ENCODE results near the gene ZCCHC4.
"Not testable (repeated sequence)": the region's sequence is repeated elsewhere in the genome, so short reads cannot be mapped to it uniquely, and the experiment has no call there.

The ZCCHC4 gene

DNA sequence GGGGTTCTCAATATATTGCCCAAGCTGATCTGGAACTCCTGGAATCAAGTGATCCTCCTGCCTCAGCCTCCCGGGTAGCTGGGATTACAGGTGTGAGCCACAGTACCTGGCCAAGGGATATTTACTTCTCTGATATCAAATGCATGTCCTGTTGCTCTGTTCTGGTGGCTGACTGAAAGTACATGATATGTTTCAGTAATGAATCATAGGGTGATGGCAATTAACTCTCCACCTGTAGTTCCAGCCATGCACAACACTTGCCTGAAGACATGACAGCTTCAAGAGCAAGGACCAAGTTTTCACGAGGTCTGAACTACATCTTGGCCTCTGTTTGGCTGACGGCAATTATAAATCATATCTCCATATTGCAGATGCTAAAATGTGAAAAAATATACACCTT is 9.1 kb downstream of the ZCCHC4 start:
- DNase-seq (ENCODE audit: low spot score): no peak

DNA sequence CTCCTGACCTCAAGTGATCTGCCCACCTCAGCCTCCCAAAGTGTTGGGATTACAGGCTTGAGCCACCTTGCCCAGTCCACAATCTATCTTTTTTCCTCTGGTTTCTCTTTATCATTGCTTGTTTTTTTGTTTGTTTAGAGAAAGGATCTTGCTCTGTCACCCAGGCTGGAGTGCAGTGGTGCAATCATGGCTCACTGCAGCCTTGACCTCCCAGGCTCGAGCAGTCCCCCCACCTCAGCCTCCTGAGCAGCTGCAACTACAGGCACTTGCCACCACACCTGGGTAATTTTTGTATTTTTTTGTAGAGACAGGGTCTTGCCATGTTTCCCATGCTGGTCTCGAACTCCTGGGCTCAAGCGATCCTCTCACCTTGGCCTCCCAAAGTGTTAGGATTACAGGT is 15.9 kb downstream of the ZCCHC4 start:
- DNase-seq (ENCODE audit: low spot score): not testable (repeated sequence)

DNA sequence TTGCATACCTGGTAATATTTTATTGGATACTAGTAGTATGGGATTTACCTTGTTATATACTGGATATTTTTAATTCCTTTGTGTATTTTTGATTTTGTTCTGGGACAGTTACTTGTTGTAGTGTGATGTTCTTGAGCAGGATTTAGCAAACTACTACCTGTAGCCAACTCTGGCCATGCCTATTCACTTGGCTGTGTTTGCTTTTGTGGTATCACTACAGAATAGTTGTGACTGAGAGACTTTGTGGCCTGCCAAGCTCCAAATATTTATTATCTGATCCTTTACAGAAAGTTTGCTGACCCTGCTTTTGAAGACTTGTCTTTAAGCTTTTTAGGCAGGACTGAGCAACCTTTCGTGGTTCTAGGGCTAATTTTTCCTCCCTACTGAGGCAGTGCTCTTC is 17.8 kb downstream of the ZCCHC4 start:
- DNase-seq (ENCODE audit: low spot score): no peak

DNA sequence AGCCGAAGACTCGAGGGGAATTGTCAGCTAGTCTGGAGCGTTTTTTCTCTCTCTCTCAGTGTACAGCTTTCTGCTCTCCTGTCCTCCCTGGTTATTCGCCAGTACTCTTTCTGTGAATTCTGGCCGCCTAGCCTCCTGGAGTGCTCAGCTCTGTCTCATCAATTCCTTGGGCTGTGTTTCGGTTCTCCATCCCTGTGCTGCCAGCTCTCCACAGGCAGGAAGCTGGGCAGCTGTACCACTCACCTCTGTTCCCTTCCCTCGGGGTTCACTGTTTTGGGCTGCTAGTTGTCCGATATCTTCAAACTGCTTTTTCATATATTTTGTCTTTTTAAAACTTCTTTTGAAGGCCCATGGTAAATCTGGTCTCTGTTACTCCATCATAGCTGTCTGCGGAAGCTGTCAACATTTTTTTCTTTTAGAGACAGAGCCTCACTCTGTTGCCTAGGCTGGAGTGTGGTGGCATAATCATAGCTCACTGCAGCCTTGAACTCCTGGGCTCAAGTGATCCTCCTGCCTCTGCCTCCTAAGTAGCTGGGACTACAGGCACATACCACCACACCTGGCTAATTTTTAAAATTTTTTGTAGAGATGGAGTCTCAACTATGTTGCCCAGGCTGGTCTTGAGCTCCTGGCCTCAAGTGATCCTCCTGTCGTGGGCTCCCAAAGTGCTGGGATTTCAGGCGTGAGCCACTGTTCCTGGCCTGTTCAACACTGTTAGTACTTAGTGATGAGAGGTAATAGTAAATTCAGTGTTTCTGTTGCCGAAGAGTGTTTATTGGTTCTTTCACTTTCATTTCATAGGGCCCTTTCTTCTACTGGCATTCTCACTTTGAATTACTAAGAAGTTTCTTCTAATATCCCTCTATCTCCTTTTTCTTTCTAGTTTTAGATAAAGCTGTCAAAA is 18.6 kb downstream of the ZCCHC4 start:
- no peak for DNase-seq (ENCODE audit: low spot score)

DNA sequence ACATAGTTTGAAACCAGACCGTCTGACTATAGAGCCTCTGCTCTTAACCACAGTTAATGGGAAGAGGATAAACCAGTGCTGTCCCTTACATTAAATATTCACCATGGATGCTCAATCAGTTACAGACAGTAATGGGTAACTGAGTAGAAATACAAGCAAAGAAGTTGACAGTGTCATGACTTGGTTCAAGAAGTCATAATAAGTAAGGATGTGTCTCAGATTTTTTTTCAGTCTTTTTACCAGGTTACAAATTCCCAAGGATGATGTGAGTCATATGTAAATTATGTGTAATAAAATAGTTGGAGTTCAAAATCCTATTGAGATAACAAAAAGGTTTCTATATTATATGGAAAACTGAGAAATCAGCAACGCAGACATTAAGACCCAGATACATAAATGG is 31.1 kb downstream of the ZCCHC4 start:
- peak; percentile 9 for DNase-seq (ENCODE audit: low spot score)

DNA sequence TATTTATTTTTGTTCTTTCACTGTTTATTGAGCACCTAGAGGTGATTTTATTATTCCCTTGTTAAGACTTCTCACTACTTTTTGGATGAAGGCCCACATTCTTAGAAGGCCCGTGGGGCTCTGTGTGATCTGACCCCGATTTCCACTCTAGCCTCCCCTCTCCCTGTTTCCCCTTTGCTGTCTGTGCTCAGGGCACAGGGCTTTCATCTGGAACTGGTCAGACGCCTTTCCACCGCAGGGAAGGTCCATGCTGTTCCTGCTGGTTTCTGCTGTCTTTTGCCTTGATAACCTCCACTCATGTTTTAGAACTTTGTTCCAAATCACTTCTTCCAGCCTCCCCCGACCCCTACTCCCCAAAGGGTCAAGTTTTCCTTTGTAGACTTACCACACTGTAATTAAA is 33.2 kb downstream of the ZCCHC4 start:
- no peak for DNase-seq (ENCODE audit: low spot score)

DNA sequence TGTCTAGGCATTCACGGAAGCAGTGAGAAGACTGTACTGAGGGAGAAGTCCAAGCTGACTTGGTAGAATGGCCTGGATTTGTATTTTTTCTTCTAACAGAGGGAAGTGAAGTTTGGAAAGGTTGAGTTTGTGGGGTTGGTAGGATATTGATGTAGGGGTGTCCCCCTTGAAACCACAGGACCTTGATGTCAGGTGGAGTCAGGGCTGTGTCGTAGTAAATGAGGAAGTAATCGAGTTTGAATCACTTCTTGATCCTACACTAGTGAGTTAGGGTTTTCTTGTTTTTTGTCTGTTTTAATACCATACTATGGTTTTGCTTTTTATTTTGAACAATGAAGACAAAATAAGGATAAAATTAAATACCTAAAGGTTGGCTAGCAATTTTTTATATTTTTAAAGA is 34.3 kb downstream of the ZCCHC4 start:
- DNase-seq (ENCODE audit: low spot score): no peak

DNA sequence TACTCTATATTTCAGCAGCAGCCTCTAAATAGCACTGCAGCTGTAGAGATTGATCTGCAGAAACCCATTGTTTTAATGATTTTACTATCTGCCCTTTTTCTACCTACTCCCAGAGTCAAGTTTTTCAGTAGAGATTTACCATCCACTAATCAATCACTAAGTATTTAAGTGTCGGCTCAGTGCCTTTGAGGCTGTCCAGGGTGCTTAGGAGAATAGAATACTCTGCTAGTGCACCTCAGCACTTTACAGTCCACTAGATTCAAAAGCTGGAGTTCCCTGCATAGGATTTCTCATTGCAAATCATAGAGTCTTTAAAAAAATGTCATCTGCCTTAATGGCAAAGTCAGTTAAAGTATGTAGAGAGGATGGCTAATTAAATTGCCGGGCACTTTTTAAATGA is 34.9 kb downstream of the ZCCHC4 start:
- no peak for DNase-seq (ENCODE audit: low spot score)

DNA sequence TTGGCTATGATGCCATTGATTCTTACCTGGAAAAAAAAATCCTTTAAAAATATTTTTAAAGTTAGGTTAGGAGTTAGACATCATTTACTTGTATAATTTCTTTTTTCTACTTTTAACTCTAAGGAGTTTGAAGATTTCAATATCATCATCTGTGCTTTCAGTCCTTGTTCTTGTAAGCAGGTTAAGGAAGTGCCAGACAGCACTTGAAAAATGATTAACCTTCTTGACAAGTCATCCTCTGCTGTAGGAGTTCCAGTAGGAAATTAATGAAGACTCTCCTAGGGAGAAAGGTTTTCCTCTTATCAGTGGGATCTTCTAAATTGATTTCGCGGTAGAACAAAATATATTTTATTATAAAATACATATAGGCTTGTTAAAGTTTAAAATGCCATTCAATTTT is 35.4 kb downstream of the ZCCHC4 start:
- DNase-seq (ENCODE audit: low spot score): no peak

DNA sequence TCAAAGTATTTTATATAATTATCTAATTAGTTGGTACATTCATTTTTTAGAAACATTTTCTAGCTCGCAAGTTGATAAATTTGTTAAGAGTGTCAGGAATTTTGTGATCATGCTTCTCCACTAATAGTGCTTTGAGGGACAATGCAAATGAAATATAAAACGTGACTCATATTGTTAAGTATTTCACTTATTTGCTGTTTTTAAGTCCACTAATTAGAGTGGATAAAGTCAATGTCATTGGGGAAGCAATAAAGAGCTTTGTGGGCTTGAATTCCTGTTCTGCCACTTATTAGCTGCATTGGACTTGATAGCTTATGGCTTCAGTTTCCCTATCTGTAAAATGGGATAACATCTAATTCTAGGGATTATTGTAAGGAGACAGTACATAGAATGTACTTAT is 38.0 kb downstream of the ZCCHC4 start:
- no peak for DNase-seq (ENCODE audit: low spot score)

DNA sequence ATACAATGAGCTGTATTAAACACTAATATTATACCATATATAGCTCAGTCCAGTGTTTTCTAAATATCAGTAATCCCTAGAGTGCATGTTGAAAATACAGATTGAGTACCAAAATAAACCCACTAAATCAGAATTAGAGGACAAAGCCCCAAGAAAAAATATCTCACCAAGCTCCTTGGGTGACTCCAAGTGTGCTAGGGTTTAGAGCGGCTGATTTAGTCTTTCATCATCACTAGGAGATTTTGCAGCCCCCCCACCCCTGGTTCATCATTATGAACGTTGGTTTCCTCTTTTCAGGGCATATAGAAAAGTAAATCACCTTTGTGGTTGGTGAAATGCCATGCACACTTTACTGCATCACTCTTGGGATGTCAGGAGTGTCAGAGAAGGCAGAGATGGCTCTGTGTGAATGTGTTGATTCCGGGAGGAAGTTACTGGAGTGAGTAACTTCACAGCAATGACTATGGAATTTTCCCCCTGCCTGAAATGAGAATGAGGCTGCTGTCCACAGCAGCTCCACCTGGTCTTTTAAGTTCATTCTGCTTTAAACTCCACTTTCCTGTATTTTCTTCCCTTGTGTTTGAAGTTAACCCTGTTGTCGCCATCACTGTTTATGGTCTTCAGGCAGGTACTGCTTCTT is 39.3 kb downstream of the ZCCHC4 start:
- no peak for DNase-seq (ENCODE audit: low spot score)

DNA sequence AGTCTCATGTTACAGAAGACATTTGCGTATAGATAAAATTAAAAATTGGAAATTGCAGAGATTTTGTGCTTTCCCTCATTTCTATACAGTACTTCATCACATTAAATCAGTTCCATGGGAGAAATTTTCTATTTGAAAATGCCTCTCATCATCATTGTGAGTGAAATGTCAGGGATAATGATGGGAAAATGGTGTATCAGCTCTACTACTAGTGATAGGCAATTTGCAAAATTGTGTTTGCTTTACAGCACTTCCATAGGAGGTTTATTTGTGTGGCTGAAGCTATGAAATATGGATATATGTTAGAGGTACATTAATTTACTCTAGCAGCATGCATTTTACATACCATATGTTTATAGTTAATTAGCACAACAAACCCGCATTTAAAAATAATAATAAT is 43.5 kb downstream of the ZCCHC4 start:
- no peak for DNase-seq (ENCODE audit: low spot score)

DNA sequence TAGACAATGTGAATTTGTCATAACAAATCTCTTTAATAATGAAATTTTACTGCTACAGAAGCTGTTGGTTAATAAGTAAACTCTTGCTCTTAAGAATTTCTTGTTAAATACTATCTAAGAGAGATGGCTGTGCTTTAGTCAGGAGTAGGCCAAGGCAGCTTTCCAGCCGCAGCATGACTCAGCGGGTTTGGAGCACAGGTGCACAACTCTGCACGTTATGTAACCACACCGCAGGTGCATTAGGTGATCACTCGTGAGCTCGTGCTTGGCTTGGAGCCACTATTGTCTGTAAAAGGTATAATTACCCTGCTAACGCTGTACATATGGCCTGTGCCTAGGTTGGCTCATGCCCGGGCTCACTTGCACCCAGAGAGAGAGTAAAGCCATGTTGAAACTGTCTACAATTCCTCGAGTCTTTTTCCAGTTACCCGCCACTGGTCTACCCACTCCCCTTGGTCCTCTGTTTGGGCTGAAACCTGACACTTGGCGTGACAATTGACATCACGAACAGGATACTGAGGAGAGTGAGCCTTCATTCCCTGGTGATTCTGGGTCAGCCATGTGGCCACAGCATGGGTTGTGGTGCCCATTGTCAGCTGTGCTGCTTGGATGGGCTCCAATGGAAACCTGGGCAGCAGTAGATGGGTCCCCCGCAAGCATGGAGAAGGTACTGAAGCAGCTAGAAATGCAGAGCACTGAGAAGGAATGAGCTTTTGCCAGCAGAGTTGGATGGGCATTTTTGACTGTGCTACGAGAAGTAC is 46.1 kb downstream of the ZCCHC4 start:
- no peak for DNase-seq (ENCODE audit: low spot score)

DNA sequence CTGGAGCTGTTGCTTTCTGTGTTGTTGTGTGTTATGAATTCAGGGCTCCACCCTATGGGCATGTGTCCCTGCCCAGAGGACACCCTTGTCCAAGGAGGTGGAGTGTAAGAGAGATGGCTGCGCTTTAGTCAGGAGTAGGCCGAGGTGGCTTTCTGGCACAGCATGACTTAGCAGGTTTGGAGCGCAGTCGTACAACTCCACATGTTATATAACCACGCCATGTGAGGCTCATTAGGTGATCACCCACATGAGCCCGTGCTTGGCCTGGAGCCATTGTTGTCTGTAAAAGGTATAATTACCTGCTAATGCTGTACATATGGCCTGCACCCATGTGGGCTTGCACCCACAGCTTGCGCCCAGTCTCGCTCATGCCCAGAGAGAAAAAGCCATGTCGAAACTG is 48.7 kb downstream of the ZCCHC4 start:
- no peak for DNase-seq (ENCODE audit: low spot score)

DNA sequence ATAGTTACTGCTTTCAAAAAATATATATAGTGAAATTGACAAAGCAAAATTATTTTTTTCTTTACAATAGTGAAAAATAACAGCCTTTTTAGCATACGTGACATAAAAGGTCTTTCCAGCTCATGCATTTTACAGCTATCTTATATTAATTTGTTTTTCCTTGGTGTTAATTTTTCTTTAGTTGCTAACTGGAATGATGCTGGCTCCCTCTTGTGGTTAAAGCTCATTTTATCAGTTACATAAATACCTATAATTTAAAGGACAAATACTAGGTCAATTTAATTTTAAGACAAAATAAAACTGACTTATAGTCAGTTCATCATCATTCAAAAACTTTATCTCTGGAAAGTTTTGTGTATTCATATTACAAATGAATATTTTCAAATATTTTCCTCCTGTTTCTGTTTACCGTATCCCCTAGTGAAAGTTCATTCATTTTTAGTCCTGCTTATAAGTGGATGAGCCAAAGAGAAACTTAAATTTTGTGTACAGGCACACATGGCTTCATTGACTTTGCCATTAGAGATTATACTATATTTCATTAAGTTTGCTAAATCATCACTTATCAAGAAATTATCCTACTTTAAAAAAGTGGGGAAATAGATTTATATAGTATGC is 54.5 kb downstream of the ZCCHC4 start:
- DNase-seq (ENCODE audit: low spot score): peak; percentile 11

DNA sequence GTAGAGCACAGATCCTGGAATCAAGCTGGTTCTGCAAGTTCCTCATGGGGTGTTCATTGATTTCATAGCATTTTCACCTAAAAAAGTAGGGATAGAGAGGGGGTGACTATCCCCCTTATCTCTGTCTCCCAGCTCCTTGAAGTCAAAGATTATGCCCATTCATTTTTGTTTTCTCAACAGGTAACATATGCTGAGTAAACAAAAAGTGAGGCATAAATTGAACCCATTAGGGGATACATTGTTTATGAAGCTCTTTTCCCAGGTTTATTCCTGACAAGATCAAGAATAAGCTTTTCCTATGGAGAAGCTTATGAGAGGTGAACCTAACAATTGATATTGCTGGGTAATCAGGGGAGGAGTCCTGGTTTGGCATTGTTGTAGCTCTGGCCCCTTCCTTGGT is 55.3 kb downstream of the ZCCHC4 start:
- DNase-seq (ENCODE audit: low spot score): no peak

DNA sequence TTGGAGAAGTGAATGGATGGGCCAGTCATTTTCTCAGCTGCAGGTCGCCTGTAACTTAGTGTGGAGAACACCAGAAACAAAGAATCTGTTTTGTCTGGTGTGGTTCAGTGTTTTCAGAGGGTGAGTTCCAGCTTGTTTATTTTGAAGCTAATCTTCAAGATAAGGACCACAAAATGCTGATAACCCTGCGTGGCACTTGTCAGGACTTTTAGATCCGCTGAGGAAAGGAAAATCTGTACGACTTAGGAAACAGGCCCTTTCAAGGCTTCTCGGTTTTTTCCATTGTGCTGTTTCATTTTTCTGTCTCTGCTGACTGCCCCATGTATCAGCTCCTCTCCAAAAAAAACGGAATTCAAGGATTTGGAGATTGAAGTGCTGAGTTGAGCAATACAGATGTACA is 55.7 kb downstream of the ZCCHC4 start:
- no peak for DNase-seq (ENCODE audit: low spot score)

DNA sequence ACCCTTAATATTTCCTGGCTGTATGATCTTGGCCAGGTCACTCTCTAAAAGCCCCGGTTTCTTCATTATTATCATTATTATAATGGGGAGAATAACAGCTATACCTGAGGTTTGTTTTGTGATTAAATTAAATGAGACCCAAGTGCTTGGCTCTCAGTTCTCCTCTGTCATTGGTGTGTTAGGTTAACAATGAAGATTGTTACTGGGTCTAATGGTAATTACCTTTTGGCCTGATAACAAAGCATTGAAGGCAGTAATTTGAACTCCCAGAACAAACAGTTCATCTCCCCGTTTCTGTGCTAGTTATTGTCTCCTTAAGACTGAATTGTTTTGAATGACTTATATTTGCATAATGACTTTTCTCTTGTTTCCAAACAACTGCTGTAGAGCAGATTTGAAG is 57.7 kb downstream of the ZCCHC4 start:
- DNase-seq (ENCODE audit: low spot score): no peak

DNA sequence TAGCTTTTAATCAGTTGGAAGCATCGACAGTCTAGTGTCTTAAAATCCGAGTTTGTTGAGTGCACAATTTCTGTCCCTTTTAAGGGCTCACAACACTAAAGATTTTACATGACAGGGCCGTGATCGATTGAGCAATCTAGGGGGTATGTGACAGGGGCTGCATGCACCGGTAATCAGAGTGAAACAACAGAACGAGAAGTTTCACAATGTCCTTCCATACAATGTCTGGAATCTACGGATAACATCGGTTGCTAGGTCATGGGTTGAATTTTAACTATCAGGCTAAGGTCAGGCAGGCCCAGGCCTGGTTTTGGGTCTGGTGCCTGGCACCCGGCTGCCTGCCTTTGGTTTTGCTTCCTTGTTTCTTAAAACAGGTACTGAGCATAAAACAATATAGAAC is 60.0 kb downstream of the ZCCHC4 start:
- not testable (repeated sequence) for DNase-seq (ENCODE audit: low spot score)

DNA sequence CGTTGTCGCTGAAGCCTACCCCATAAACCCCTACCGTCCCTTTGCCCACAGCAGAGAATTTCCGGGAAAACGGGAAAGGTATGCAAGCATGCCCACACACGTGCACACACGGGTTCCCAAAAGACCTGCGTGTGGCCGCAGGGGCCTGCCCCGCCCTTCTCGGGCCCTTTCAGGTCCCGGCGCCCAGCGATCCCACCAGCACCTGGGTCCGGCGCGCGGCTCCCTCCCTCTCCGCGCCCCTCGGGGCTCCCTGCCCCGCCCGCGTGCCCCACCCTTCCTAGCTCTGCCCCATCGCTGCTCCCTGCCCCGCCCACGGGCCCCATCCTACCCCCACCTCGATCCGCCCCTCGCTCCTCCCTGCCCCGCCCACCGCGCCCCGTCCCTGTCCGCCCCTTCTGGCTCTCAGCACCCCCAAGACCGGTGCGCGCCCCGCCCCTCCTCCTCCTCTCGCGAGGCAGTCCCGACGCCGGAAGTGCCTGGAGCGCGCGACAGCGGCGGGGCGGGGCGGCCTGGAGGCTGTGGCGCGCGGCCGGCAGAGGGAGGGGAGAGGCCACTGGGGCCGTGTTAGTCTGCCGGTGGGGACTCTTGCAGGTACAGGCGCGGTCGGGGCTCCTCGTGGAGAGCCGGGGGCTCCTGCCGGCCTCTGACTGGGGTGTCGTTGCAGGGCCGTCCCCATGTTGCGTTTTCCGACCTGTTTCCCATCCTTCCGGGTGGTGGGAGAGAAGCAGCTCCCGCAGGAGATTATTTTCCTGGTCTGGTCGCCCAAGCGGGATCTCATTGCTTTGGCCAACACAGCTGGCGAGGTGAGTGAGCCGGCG is 64.4 kb downstream of the ZCCHC4 start, which contains the start of gene ANAPC4:
Gene ANAPC4 (plus strand): TSS at position 510 of the 818 bp plus-strand sequence. CDS start 165 bp downstream, at position 675.
- peak; percentile 84 for DNase-seq (ENCODE audit: low spot score)
